Renal cortex interstitium (tissue), 15 donors: ENCODE measurements around the gene SEPTIN1. TPM values are rescaled to one million over a fixed set of nuclear protein-coding genes. Genes with fewer than 3 reads are reported as not detected.

Source experiments
- DNase-seq, 11 donors: peaks; one replicate each; pipeline ENCODE4 v3.0.0-alpha.2; 2013; ENCODE audit warnings: low read depth in 9 of 11, low spot score in 4 of 11; ENCODE audit errors: extremely low read depth in 1 of 11
- long read RNA-seq, 16 experiments: transcript quantifications; one replicate each; lab custom pipeline, GENCODE V29; 2026
- polyA plus RNA-seq, 3 donors: library from polyadenylated mRNA; unstranded; fragments of 120-200 nt; gene quantifications; one replicate each; pipeline ENCODE4 v1.2.1, GENCODE V29; 2013; ENCODE audit not compliant: insufficient read length in 3 of 3

Gene SEPTIN1
- 1 to 10 TPM; 1.7 to 3.1 (median 3.1) TPM for polyA plus RNA-seq
- long read RNA-seq, donor 1, result 0 reads
- long read RNA-seq, donor 2, result 0 reads
- long read RNA-seq, donor 3, result 0 reads
- long read RNA-seq, donor 4, result 0 reads
- long read RNA-seq, donor 5, result 0 reads
- long read RNA-seq, donor 6, result 0 reads
- long read RNA-seq, donor 7, partial matches to known transcripts, result 6 of 6 reads
- long read RNA-seq, donor 7, other reads (novel, unspliced or antisense), result 0 of 6 reads
- long read RNA-seq, donor 8, result 0 reads
- long read RNA-seq, donor 9, partial matches to known transcripts, result 5 of 5 reads
- long read RNA-seq, donor 9, other reads (novel, unspliced or antisense), result 0 of 5 reads
- long read RNA-seq, donor 10, result 0 reads
- long read RNA-seq, donor 11, partial matches to known transcripts, result 8 of 8 reads
- long read RNA-seq, donor 11, other reads (novel, unspliced or antisense), result 0 of 8 reads
- long read RNA-seq, donor 12, partial matches to known transcripts, result 8 of 20 reads
- long read RNA-seq, donor 12, other reads (novel, unspliced or antisense), result 12 of 20 reads
- long read RNA-seq, donor 13, result 0 reads
- long read RNA-seq, donor 14, result 0 reads
- long read RNA-seq, donor 15, result 0 reads
- long read RNA-seq, donor 16, partial matches to known transcripts, result 35 of 35 reads
- long read RNA-seq, donor 16, other reads (novel, unspliced or antisense), result 0 of 35 reads

DNA sequence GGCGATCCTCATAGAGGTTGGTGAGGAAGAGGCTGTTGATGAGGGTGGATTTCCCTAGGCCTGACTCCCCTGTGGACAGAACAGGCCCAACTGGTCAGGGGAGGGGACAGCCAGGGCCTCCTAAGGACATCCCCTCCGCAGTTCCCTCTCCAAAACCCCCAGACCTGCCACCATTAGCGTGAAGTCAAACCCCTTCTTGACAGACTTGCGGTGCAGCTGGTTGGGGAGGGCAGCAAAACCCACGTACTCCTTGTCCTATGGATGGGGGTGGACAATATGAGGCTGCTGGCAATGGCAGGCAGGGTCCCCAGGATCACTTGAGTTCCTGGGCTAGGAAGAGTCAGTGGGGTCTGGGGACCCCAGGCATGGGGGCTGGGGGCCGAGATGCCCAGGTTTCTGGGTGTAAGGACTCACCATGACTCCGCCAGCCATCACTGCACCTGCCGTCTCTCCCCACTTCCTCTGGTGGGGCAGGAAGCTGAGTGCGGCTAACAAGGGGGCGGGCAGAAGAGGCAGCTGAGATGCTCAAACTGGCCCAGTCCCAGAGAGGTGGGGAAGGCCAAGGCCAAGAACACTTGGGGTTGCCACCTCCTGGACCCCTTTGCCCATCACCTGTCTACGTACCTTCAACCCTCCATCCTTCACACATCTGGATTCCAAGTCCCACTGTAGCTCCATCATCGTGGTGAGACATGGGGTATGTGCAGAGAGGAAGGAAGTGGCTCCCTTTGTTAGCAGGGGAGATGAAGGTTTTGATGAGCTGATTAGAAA, at the start of gene SEPTIN1:
TSS of gene SEPTIN1 (minus strand) at position 451 of the 771 bp plus-strand sequence. CDS start at position 432, 19 bp downstream.
- no peak for DNase-seq

GRCh38 chr16:30430428-30430970, 48.1 kb upstream of the SEPTIN1 start:
- DNase-seq, result no peak

DNA sequence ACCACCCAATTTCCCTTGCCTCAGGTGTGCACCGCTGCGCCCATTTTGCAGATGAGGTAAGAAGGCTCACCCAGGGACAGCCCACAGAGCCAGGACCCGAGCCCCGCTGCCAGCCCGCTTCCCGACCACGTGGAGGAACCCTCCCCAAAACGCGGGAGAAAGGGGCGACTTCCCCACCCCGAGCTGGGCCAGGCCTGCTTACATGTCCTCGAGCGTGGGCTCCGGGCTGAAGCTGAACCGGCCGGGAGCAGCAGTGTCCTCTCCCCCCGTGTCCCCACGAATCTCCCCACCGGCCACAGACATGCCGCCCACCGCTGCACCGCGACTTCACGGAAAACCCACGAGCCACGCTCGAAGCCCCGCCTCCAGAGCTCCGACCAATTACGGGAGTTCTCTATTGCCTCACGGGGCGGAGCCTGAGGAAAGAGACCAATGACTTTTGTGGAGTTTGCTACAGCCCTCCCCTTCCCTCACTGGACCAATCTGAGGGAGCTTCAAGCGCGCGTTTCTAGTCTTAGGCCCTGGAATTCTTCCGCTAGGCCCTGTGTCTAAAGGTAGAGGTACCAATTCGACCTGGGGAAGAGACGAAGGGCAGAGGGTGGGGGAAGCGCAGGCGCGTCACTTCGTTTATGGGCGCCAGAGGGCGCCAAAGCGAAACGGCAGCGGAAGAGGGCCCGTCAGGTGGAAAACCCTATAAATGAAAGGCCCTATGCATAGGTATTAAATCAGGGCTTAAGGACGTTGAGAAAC, 47.5 kb upstream of the SEPTIN1 start, which contains the start of gene DCTPP1:
TSS of gene DCTPP1 (minus strand) at position 353 of the 750 bp plus-strand sequence. CDS start at position 303, 50 bp downstream.
- DNase-seq, result peak; percentile 91 to 99 (median 96)

DNA sequence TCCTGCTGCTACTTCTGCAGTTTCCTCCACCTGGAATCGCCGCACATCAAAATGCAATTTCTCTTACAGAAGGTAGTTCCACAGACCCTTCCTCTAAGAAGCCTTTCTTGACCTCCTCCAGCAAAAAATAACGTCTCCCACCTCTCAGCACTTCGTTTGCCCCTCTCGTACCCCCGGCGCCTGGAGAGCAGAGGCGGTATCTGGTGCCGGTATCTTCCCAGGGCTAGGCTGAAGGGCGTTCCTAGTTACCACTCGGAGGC, 47.0 kb upstream of the SEPTIN1 start:
- no peak for DNase-seq

GRCh38 chr16:30428055-30428454, 45.7 kb upstream of the SEPTIN1 start:
- no peak for DNase-seq

GRCh38 chr16:30421010-30421409, 38.6 kb upstream of the SEPTIN1 start:
- DNase-seq, result no peak

DNA sequence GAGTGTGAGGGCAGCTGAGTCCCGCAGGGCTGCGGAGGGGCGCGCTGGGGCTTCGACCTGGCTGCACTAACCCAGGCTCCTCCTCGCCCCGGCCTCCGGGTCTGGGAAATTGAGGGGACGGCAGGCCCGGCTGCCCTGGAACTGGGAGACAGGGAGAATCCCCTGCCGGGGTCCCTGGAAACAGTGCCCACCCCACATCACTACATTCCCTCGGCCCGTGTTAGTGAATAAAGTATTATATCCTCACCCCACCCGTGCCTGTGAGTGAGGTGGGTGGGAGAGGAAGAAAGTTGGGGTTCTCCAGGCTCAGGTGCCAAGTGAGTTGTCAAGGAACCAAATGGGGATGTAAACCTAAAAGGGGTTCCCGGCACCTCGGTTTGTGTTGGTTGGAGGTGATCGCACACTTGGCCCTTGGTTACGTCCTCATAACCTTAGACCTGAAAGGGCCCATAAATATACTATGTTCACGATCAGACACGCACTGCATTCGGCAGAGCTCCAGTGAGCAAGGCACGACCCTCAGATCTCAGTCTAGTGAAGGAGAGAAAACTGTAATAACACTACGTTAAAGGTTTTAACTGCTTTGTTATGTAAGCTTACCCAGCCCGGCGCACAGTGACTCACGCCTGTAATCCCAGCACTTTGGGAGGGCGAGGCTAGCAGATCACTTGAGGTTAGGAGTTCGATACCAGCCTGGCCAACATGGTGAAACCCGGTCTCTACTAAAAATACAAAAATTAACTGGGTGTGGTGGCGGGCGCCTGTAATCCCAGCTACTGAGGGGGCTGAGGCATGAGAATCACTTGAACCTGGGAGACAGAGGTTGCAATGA, 36.2 kb upstream of the SEPTIN1 start:
- no peak for DNase-seq

GRCh38 chr16:30417529-30418349, 35.4 kb upstream of the SEPTIN1 start:
- peak in 8 of 11 donors; percentile 82 to 89 (median 88) for DNase-seq

- DNase-seq, result no peak
Measured at GRCh38 chr16:30416624-30417528, 34.5 kb upstream of the SEPTIN1 start.

- no peak for DNase-seq
Measured at GRCh38 chr16:30416047-30416603, 33.8 kb upstream of the SEPTIN1 start.

- no peak for DNase-seq
Measured at GRCh38 chr16:30414159-30414558, 31.8 kb upstream of the SEPTIN1 start.

- DNase-seq, result no peak
Measured at GRCh38 chr16:30413112-30413806, 30.9 kb upstream of the SEPTIN1 start.

- DNase-seq, result peak in 6 of 11 donors; percentile 73 to 92 (median 85)
Measured at GRCh38 chr16:30409125-30410060, 27.0 kb upstream of the SEPTIN1 start.
